ENCODE data around the gene SPSB3.

SPSB3 gene

GRCh38 chr16:1731073-1731472 lies 51.3 kb downstream of the SPSB3 start (continued):
- TF ChIP-seq POU6F1 (CRISPR knock-in tag; IDR thresholded peaks at IDR 0.05; ENCODE audit: borderline replicate concordance, low read depth) = no peak

GRCh38 chr16:1729445-1729844 lies 52.9 kb downstream of the SPSB3 start:
- no peak for ATAC-seq
- TF ChIP-seq ISL1 (CRISPR knock-in tag; IDR thresholded peaks at IDR 0.05) = no peak
- TF ChIP-seq ZNF8 (CRISPR knock-in tag; IDR thresholded peaks at IDR 0.05) = no peak
- TF ChIP-seq PPARA (CRISPR knock-in tag; IDR thresholded peaks at IDR 0.05; ENCODE audit: borderline replicate concordance) = no peak
- TF ChIP-seq ZFP30 (CRISPR knock-in tag; IDR thresholded peaks at IDR 0.05) = no peak

GRCh38 chr16:1729026-1729425 lies 53.3 kb downstream of the SPSB3 start:
- no peak for TF ChIP-seq PPARA (CRISPR knock-in tag; IDR thresholded peaks at IDR 0.05; ENCODE audit: borderline replicate concordance)
- TF ChIP-seq ZNF8 (CRISPR knock-in tag; IDR thresholded peaks at IDR 0.05) = no peak
- ATAC-seq = no peak

- ATAC-seq = no peak
Measured at GRCh38 chr16:1727651-1728624, 54.4 kb downstream of the SPSB3 start.

More at GRCh38 chr16:1727651-1728624, 54.4 kb downstream of the SPSB3 start:
- TF ChIP-seq ZNF565 (CRISPR knock-in tag; conservative IDR thresholded peaks at IDR 0.05; ENCODE audit: low read depth) (no peak), RARB (CRISPR knock-in tag; IDR thresholded peaks at IDR 0.05) (no peak), ESRRG (CRISPR knock-in tag; IDR thresholded peaks at IDR 0.05) (no peak), SNAI2 (CRISPR knock-in tag; IDR thresholded peaks at IDR 0.05) (no peak), PPARA (CRISPR knock-in tag; IDR thresholded peaks at IDR 0.05; ENCODE audit: borderline replicate concordance) (no peak), ZNF8 (CRISPR knock-in tag; IDR thresholded peaks at IDR 0.05) (no peak), TCF4 (CRISPR knock-in tag; IDR thresholded peaks at IDR 0.05; ENCODE audit: borderline replicate concordance) (no peak), CSRNP3 (CRISPR knock-in tag; IDR thresholded peaks at IDR 0.05) (no peak), ZFP3 (CRISPR knock-in tag; IDR thresholded peaks at IDR 0.05) (no peak)

All from SK-N-SH treated with all-trans-retinoic acid at 6 μM for 48 hours (cell line).